Vagina (tissue), 2 donors: ENCODE data around the gene NEDD4L.

Experiments used
- CTCF ChIP-seq, 3 experiments: fragments of 450-650 bp in 2 of 3; fragments of 200-600 bp in 1 of 3; sonication (generic) in 1 of 3; IDR thresholded peaks; one replicate each; pipeline ENCODE4 v1.5.1; 2017 to 2019; ENCODE audit warnings: antibody characterized with exemption in 3 of 3, mild to moderate bottlenecking in 2 of 3, moderate library complexity in 2 of 3
- POLR2A ChIP-seq, 2 donors: fragments of 450-650 bp; IDR thresholded peaks; one replicate each; pipeline ENCODE4 v1.6.1; 2017; ENCODE audit warnings: antibody characterized with exemption in 2 of 2, mild to moderate bottlenecking in 2 of 2, moderate library complexity in 2 of 2
- POLR2AphosphoS5 ChIP-seq, 2 donors: sonication (generic); formaldehyde crosslinking; IDR thresholded peaks; one replicate each; pipeline ENCODE4 v1.9.0; 2017; ENCODE audit warnings: antibody characterized with exemption in 2 of 2, mild to moderate bottlenecking in 2 of 2, low read depth in 1 of 2; ENCODE audit not compliant: insufficient read depth in 1 of 2

GRCh38 chr18:58426611-58427010, 382.6 kb downstream of the NEDD4L start:
- TF ChIP-seq POLR2A (IDR thresholded peaks at IDR 0.05) (no peak), CTCF (IDR thresholded peaks at IDR 0.05) (no peak), POLR2AphosphoS5 (IDR thresholded peaks at IDR 0.05; ENCODE audit: insufficient read depth in 1 of 2, low read depth in 1 of 2) (no peak)
